Ishikawa (cell line): ENCODE measurements around the gene ZNF141.

Experiments used
- EP300 ChIP-seq: IDR thresholded peaks from 2 replicates; pipeline ENCODE4 v1.6.1; 2012; ENCODE audit warnings: borderline replicate concordance
- MAX ChIP-seq: IDR thresholded peaks from 2 replicates; pipeline ENCODE4 v1.6.1; 2012
- TEAD4 ChIP-seq: IDR thresholded peaks from 2 replicates; pipeline ENCODE4 v1.6.1; 2012
- USF1 ChIP-seq: IDR thresholded peaks from 2 replicates; pipeline ENCODE4 v1.6.1; 2012

GRCh38 chr4:314296-314903 is 23.2 kb upstream of the ZNF141 start:
- TF ChIP-seq TEAD4 (no peak), EP300 (no peak), USF1 (no peak), MAX (no peak)
